ENCODE results near the gene SGPP2. TPM values are rescaled to one million over a fixed set of nuclear protein-coding genes. Genes with fewer than 3 reads are reported as not detected.

Gene SGPP2
- total RNA-seq, 1 experiment from 2014 or later = 56.9 TPM

DNA sequence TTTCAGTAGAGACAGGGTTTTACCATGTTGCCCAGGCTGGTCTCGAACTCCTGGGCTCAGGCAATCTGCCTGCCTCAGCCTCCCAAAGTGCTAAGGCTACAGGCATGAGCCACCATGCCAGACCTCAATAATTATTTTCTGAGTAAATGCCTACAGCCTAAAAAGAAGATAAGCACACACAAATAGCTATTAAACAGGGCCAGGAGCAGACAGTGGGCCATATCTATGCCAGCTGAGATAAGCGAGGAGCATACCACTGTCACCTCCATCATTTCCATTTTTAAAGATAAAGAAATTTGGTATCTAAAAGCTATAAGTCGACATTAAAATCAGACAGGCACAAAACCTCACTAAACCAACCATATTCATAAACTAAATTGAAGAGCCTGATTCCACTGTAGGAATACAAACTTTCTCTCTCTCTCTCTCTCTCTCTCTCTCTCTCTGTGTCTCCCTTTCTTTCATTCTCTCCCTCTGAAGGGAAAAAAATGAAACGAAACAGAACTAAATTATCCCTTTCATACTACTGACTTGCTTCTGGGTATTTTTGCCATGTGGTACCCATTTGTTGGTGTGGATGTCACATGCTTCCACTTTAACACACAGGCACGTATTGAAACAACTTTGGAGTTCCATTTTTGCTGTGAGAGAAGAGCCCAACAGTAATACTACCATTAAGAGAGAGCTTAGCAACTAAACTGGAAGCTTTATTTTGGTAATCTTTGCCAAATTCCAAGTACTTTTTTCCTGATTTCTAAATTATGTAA is 180.6 kb downstream of the SGPP2 start:
- Mint-ChIP-seq H3K27me3 (ENCODE audit: unreplicated experiment) (no peaks in the 10 kb centered on the region), H3K27ac (ENCODE audit: unreplicated experiment) (no peak overlapping the region), H3K36me3 (ENCODE audit: insufficient read depth, unreplicated experiment) (peaks cover 31% of the 10 kb centered on the region), H3K9me3 (ENCODE audit: low read depth, unreplicated experiment) (no peaks in the 10 kb centered on the region), H3K4me3 (ENCODE audit: low read depth, unreplicated experiment) (no peak overlapping the region), H3K4me1 (ENCODE audit: low read depth, unreplicated experiment) (no peaks in the 10 kb centered on the region)
- TF ChIP-seq CTCF (IDR thresholded peaks at IDR 0.05; ENCODE audit: unreplicated experiment) = no peak
- CTCF ChIA-PET = interaction anchor here (0.6 to 0.8 kb wide), 3 partner anchors 44 to 608 kb away, joined by 4 to 6 read pairs (median 4); no protein-coding TSS in a partner anchor
- no peak for DNase-seq
- intact Hi-C loops (cut with micrococcal nuclease; ENCODE audit: unreplicated experiment) = no loop called here
- BruUV-seq (replicated peaks) = no TSS peak

GRCh38 chr2:222606306-222606705 is 182.0 kb downstream of the SGPP2 start:
- intact Hi-C loops (cut with micrococcal nuclease; ENCODE audit: unreplicated experiment) = no loop called here
- CTCF ChIA-PET = interaction anchor here (0.6 kb wide), 1 partner anchor 43 kb away, joined by 5 read pairs; no protein-coding TSS in a partner anchor
- peaks cover 35% of the 10 kb centered on the region for H3K36me3 Mint-ChIP-seq (ENCODE audit: insufficient read depth, unreplicated experiment)
- DNase-seq = no peak
- no peak for TF ChIP-seq CTCF (IDR thresholded peaks at IDR 0.05; ENCODE audit: unreplicated experiment)
- H3K4me3 Mint-ChIP-seq (ENCODE audit: low read depth, unreplicated experiment) = no peak overlapping the region
- H3K27ac Mint-ChIP-seq (ENCODE audit: unreplicated experiment) = no peak overlapping the region
- H3K9me3 Mint-ChIP-seq (ENCODE audit: low read depth, unreplicated experiment) = no peaks in the 10 kb centered on the region
- no peaks in the 10 kb centered on the region for H3K4me1 Mint-ChIP-seq (ENCODE audit: low read depth, unreplicated experiment)
- no TSS peak for BruUV-seq (replicated peaks)
- no peaks in the 10 kb centered on the region for H3K27me3 Mint-ChIP-seq (ENCODE audit: unreplicated experiment)

DNA sequence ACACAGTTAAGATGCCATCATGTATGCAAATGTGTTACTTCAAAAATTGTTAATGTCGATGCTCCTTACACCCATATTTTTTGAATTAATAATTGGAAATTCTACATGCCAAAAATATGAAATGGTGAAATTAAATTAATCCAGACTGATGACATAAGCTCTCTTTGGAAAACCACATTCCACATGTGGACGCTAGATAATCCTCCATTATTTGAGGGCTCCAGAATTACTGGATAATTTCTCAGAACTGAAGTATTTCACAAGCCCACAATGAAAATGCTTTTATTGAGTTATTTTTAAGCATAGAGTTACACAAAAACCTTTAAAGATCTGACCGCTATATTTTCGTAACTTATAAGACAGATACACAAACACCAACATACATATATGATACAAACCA is 183.7 kb downstream of the SGPP2 start:
- no peaks in the 10 kb centered on the region for H3K27me3 Mint-ChIP-seq (ENCODE audit: unreplicated experiment)
- peaks cover 29% of the 10 kb centered on the region for H3K36me3 Mint-ChIP-seq (ENCODE audit: insufficient read depth, unreplicated experiment)
- H3K9me3 Mint-ChIP-seq (ENCODE audit: low read depth, unreplicated experiment) = no peaks in the 10 kb centered on the region
- H3K4me3 Mint-ChIP-seq (ENCODE audit: low read depth, unreplicated experiment) = no peak overlapping the region
- BruUV-seq (replicated peaks) = no TSS peak
- no peak overlapping the region for H3K27ac Mint-ChIP-seq (ENCODE audit: unreplicated experiment)
- DNase-seq = no peak
- intact Hi-C loops (cut with micrococcal nuclease; ENCODE audit: unreplicated experiment) = no loop called here
- H3K4me1 Mint-ChIP-seq (ENCODE audit: low read depth, unreplicated experiment) = no peaks in the 10 kb centered on the region
- no peak for TF ChIP-seq CTCF (IDR thresholded peaks at IDR 0.05; ENCODE audit: unreplicated experiment)
- CTCF ChIA-PET = no interaction called here

- Mint-ChIP-seq H3K4me1 (ENCODE audit: low read depth, unreplicated experiment) (no peaks in the 10 kb centered on the region), H3K27me3 (ENCODE audit: unreplicated experiment) (no peaks in the 10 kb centered on the region), H3K27ac (ENCODE audit: unreplicated experiment) (no peak overlapping the region), H3K4me3 (ENCODE audit: low read depth, unreplicated experiment) (no peak overlapping the region), H3K36me3 (ENCODE audit: insufficient read depth, unreplicated experiment) (peaks cover 29% of the 10 kb centered on the region), H3K9me3 (ENCODE audit: low read depth, unreplicated experiment) (no peaks in the 10 kb centered on the region)
- no peak for DNase-seq
- intact Hi-C loops (cut with micrococcal nuclease; ENCODE audit: unreplicated experiment) = no loop called here
- TF ChIP-seq CTCF (IDR thresholded peaks at IDR 0.05; ENCODE audit: unreplicated experiment) = no peak
- no TSS peak for BruUV-seq (replicated peaks)
- CTCF ChIA-PET = no interaction called here
Observed at GRCh38 chr2:222609381-222609780, 185.0 kb downstream of the SGPP2 start.

Other genes starting within 250 kb of the SGPP2 start
- gene PAX3, start 125.5 kb upstream of the SGPP2 start, total RNA-seq (2022) = not detected in 2 replicates
- gene FARSB, start 231.5 kb downstream of the SGPP2 start, total RNA-seq (2022) = 50.6 and 67.6 TPM in 2 replicates
- 35.9 and 51.2 TPM in 2 replicates for gene MOGAT1, start 247.1 kb downstream of the SGPP2 start, total RNA-seq (2022)

Data from Calu3 (cell line).